GM10248 (cell line): ENCODE data around the gene GDPD3.

Experiments
- CTCF ChIA-PET: fragments of 300-600 bp; sonication (Branson Sonifier 250); formaldehyde crosslinking; extraction: SDS; loops from one replicate; lab custom pipeline; 2021; ENCODE audit warnings: antibody characterized with exemption; lab: Yijun Ruan, JAX
- POLR2A ChIA-PET: fragments of 350-650 bp; sonication (Branson Sonifier 250); formaldehyde crosslinking; extraction: SDS; loops from one replicate; lab custom pipeline; 2020; ENCODE audit warnings: antibody characterized with exemption; lab: Yijun Ruan, JAX
- DNase-seq: peaks from one replicate; pipeline ENCODE4 v3.0.0; 2012; ENCODE audit errors: extremely low spot score
- CTCF ChIP-seq: IDR thresholded peaks from 2 replicates; pipeline ENCODE4 v1.5.1; 2012; ENCODE audit warnings: mild to moderate bottlenecking, low read depth; ENCODE audit errors: extremely low read depth, missing control alignments, control extremely low read depth

GDPD3 gene

GRCh38 chr16:30141750-30142149 lies 28.4 kb upstream of the GDPD3 start:
- POLR2A ChIA-PET, result no interaction called here
- CTCF ChIA-PET, result no interaction called here

DNA sequence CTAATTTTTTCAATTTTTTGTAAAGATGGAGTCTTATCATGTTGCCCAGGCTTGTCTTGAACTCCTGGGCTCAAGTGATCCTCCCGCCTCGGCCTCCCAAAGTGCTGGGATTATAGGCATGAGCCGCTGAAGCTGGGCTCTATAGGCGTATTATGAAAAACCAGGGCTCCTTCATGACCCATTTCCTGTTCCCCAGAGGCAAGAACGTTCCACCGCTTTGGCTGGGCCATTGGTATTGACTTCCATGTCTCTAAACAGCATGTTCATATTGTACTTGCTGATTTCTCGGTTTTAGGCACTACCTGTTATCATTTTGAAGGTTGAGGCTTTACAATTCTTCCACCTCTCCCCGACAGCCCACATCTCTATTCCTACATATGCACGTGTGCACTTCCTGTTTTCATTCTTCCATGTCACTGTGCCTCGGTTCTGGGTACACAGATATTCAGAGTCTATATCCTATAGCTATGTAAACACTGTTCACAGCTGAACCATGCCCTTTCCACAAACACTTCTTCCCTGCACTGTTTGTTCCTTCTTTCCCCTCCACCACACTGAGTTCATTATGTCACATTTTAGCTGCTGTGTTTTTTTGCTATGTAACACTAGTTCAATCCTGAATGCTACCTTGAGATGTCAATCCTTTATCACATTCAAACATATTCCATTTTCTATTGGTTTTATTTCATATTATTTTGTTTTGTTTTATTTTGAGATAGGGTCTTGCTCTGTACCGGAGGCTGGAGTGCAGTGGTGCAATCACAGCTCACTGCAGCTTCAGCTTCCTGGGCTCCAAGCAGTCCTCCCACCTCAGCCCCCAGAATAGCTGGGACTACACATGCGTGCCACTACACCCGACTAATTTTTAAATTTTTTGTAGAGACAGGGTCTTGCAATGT lies 26.5 kb upstream of the GDPD3 start:
- no peak for TF ChIP-seq CTCF
- ChIA-PET CTCF (interaction anchor here (1.3 to 2.0 kb wide), 3 partner anchors 12 to 48 kb away, joined by 3 to 5 read pairs (median 3); no protein-coding TSS in a partner anchor), POLR2A (no interaction called here)
- no peak for DNase-seq

More at GRCh38 chr16:30141750-30142149, 28.4 kb upstream of the GDPD3 start:
- TF ChIP-seq CTCF, result no peak
- no peak for DNase-seq

- no peak for DNase-seq
- no peak for TF ChIP-seq CTCF
- CTCF ChIA-PET, result interaction anchor here (1.0 to 2.1 kb wide), 5 partner anchors 8 to 48 kb away, joined by 3 to 7 read pairs (median 3); partner anchors contain the start of genes CORO1A and TBX6
- POLR2A ChIA-PET, result interaction anchor here (0.6 kb wide), 1 partner anchor 41 kb away, joined by 8 read pairs; no protein-coding TSS in a partner anchor
Measured at GRCh38 chr16:30137897-30138296, 24.6 kb upstream of the GDPD3 start.

DNA sequence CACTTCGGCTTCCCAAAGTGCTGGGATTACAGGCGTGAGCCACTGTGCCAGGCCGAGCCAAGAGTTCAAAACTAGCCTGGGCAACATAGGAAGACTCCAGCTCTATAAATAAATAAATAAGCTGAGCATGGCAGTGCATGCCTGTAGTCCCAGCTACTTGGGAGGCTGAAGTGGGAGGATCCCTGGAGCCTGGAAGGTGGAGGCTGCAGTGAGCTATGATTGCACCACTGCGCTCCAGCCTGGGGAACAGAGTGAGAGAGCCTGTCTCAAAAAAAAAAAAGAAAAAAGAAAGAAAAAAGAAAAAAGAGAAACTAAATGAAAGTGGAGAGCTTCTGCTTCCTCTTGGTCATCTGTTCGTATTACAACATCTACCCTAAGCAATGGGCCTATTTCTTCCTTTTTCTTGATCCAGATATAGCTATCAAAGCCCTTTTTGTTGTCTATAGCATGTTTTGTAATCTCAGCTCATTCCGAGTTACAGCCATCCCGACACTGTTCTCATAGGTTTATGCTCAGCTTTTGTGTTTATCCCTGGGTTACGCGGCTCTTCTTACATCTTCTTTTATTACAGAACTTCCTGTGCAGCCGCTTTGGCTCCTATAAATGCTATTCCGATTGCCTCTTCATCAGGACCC lies 23.8 kb upstream of the GDPD3 start:
- TF ChIP-seq CTCF, result no peak
- CTCF ChIA-PET, result interaction anchor here (0.9 to 2.1 kb wide), 5 partner anchors 9 to 49 kb away, joined by 3 to 7 read pairs (median 3); partner anchors contain the start of gene TBX6
- POLR2A ChIA-PET, result interaction anchor here (0.6 kb wide), 1 partner anchor 44 kb away, joined by 4 read pairs; no protein-coding TSS in a partner anchor
- DNase-seq, result no peak

- CTCF ChIA-PET, result no interaction called here
- POLR2A ChIA-PET, result no interaction called here
- DNase-seq, result no peak
- TF ChIP-seq CTCF, result no peak
Measured at GRCh38 chr16:30132591-30132990, 19.3 kb upstream of the GDPD3 start.

DNA sequence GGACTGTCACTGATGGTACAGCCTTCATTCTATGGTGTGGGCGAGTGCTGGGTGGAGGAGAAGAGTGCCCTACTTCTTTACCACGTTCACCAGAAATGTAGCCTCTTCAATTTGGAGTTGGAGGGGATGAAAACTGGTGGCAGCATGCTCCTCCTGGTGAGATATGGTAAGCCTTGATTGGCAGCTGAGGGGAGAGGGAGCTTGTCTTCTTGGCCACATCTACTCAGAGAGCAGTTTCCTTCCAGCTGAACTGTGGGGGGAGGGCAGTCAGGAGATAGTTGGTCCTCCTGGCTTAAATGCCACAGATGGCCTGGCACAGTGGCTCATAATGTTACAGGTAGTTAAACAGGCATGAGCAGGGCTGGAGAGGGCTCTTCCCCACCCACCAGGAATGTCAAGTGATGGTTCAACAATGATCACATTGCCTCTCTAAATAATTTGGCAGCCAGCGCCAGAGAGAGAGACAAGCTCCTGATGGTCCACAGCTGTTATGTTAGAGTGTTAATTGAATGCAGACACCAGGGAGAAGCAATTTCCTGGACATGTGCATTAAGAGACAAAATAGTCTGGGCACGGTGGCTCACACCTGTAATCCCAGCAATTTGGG lies 18.6 kb upstream of the GDPD3 start:
- POLR2A ChIA-PET, result no interaction called here
- DNase-seq, result no peak
- no peak for TF ChIP-seq CTCF
- CTCF ChIA-PET, result no interaction called here
